Measurements from ENCODE around the gene CFAP97.
"Not testable (repeated sequence)": the region's sequence is repeated elsewhere in the genome, so short reads cannot be mapped to it uniquely, and the experiment has no call there.

CFAP97 gene

GRCh38 chr4:185210102-185210981, 6.5 kb upstream of the CFAP97 start:
- H3K36me3 ChIP-seq (ENCODE audit: control insufficient read depth, insufficient read depth, low read length) = no peaks in the 10 kb centered on the region
- peak overlapping the region; percentile 74 for H3K9ac ChIP-seq (ENCODE audit: low read length)
- H3K27ac ChIP-seq (ENCODE audit: low read depth, low read length) = no peak overlapping the region

GRCh38 chr4:185209852-185210101, 6.0 kb upstream of the CFAP97 start:
- peaks cover 10% of the 10 kb centered on the region for H3K27me3 ChIP-seq (ENCODE audit: control insufficient read depth, insufficient read depth, low read length)
- H3K36me3 ChIP-seq (ENCODE audit: control insufficient read depth, insufficient read depth, low read length); H3K9me3 ChIP-seq (ENCODE audit: control insufficient read depth, insufficient read depth, low read depth, low read length); H3K27ac ChIP-seq (ENCODE audit: low read depth, low read length): not testable (repeated sequence)
- peak overlapping the region; percentile 82 for H3K4me3 ChIP-seq (ENCODE audit: low read depth, low read length)
- peak overlapping the region; percentile 74 for H3K9ac ChIP-seq (ENCODE audit: low read length)
- peaks cover 35% of the 10 kb centered on the region for H3K4me1 ChIP-seq (ENCODE audit: control insufficient read depth, insufficient read depth, low read length)

More at GRCh38 chr4:185210102-185210981, 6.5 kb upstream of the CFAP97 start:
- H3K27me3 ChIP-seq (ENCODE audit: control insufficient read depth, insufficient read depth, low read length) = peaks cover 10% of the 10 kb centered on the region
- no peaks in the 10 kb centered on the region for H3K9me3 ChIP-seq (ENCODE audit: control insufficient read depth, insufficient read depth, low read depth, low read length)
- H3K4me3 ChIP-seq (ENCODE audit: low read depth, low read length) = peak overlapping the region; percentile 82
- peaks cover 38% of the 10 kb centered on the region for H3K4me1 ChIP-seq (ENCODE audit: control insufficient read depth, insufficient read depth, low read length)

- no peak within 1 kb of the TSS for H3K27ac ChIP-seq (ENCODE audit: low read depth, low read length)
- no peaks in the 10 kb centered on the region for H3K36me3 ChIP-seq (ENCODE audit: control insufficient read depth, insufficient read depth, low read length)
- peaks cover 36% of the 10 kb centered on the region for H3K4me1 ChIP-seq (ENCODE audit: control insufficient read depth, insufficient read depth, low read length)
- peak within 1 kb of the TSS; percentile 82 for H3K4me3 ChIP-seq (ENCODE audit: low read depth, low read length)
- H3K9me3 ChIP-seq (ENCODE audit: control insufficient read depth, insufficient read depth, low read depth, low read length) = no peaks in the 10 kb centered on the region
- H3K9ac ChIP-seq (ENCODE audit: low read length) = peak within 1 kb of the TSS; percentile 74
- H3K27me3 ChIP-seq (ENCODE audit: control insufficient read depth, insufficient read depth, low read length) = peaks cover 10% of the 10 kb centered on the region
These were observed 5.4 kb upstream of the CFAP97 start, which contains the start of gene SNX25 for GRCh38 chr4:185209031-185209851. Gene SNX25 (plus strand): TSS chr4:185209598. CDS start chr4:185209827, 229 bp downstream.

- Histone ChIP-seq H3K36me3 (ENCODE audit: control insufficient read depth, insufficient read depth, low read length) (no peaks in the 10 kb centered on the region), H3K27me3 (ENCODE audit: control insufficient read depth, insufficient read depth, low read length) (peaks cover 10% of the 10 kb centered on the region), H3K27ac (ENCODE audit: low read depth, low read length) (no peak overlapping the region), H3K9ac (ENCODE audit: low read length) (no peak overlapping the region), H3K9me3 (ENCODE audit: control insufficient read depth, insufficient read depth, low read depth, low read length) (no peaks in the 10 kb centered on the region), H3K4me1 (ENCODE audit: control insufficient read depth, insufficient read depth, low read length) (peaks cover 27% of the 10 kb centered on the region), H3K4me3 (ENCODE audit: low read depth, low read length) (no peak overlapping the region)
These were observed 3.7 kb upstream of the CFAP97 start for GRCh38 chr4:185207466-185207865.

- Histone ChIP-seq H3K9me3 (ENCODE audit: control insufficient read depth, insufficient read depth, low read depth, low read length) (no peaks in the 10 kb centered on the region), H3K27ac (ENCODE audit: low read depth, low read length) (no peak overlapping the region), H3K4me1 (ENCODE audit: control insufficient read depth, insufficient read depth, low read length) (peaks cover 28% of the 10 kb centered on the region), H3K36me3 (ENCODE audit: control insufficient read depth, insufficient read depth, low read length) (no peaks in the 10 kb centered on the region), H3K4me3 (ENCODE audit: low read depth, low read length) (no peak overlapping the region), H3K9ac (ENCODE audit: low read length) (no peak overlapping the region), H3K27me3 (ENCODE audit: control insufficient read depth, insufficient read depth, low read length) (peaks cover 10% of the 10 kb centered on the region)
These were observed 2.0 kb upstream of the CFAP97 start for GRCh38 chr4:185205697-185206342.

GRCh38 chr4:185205073-185205472, 1.3 kb upstream of the CFAP97 start:
- not testable (repeated sequence) for H3K4me3 ChIP-seq (ENCODE audit: low read depth, low read length); H3K36me3 ChIP-seq (ENCODE audit: control insufficient read depth, insufficient read depth, low read length); H3K9ac ChIP-seq (ENCODE audit: low read length); H3K9me3 ChIP-seq (ENCODE audit: control insufficient read depth, insufficient read depth, low read depth, low read length); H3K27ac ChIP-seq (ENCODE audit: low read depth, low read length)
- Histone ChIP-seq H3K4me1 (ENCODE audit: control insufficient read depth, insufficient read depth, low read length) (peaks cover 28% of the 10 kb centered on the region), H3K27me3 (ENCODE audit: control insufficient read depth, insufficient read depth, low read length) (peaks cover 10% of the 10 kb centered on the region)

GRCh38 chr4:185204238-185204910, 574 bp upstream of the CFAP97 start:
- Histone ChIP-seq H3K27ac (ENCODE audit: low read depth, low read length) (no peak overlapping the region), H3K9ac (ENCODE audit: low read length) (peak overlapping the region; percentile 68), H3K9me3 (ENCODE audit: control insufficient read depth, insufficient read depth, low read depth, low read length) (no peaks in the 10 kb centered on the region), H3K4me3 (ENCODE audit: low read depth, low read length) (peak overlapping the region; percentile 70), H3K36me3 (ENCODE audit: control insufficient read depth, insufficient read depth, low read length) (no peaks in the 10 kb centered on the region; the same call in 1 of the 2 replicates), H3K27me3 (ENCODE audit: control insufficient read depth, insufficient read depth, low read length) (peaks cover 10% of the 10 kb centered on the region), H3K4me1 (ENCODE audit: control insufficient read depth, insufficient read depth, low read length) (peaks cover 28% of the 10 kb centered on the region)

- H3K9me3 ChIP-seq (ENCODE audit: control insufficient read depth, insufficient read depth, low read depth, low read length) = no peaks in the 10 kb centered on the region
- peak overlapping the region; percentile 68 for H3K9ac ChIP-seq (ENCODE audit: low read length)
- no peaks in the 10 kb centered on the region; the same call in 1 of the 2 replicates for H3K36me3 ChIP-seq (ENCODE audit: control insufficient read depth, insufficient read depth, low read length)
- H3K4me1 ChIP-seq (ENCODE audit: control insufficient read depth, insufficient read depth, low read length) = peaks cover 22% of the 10 kb centered on the region
- peak overlapping the region; percentile 70 for H3K4me3 ChIP-seq (ENCODE audit: low read depth, low read length)
- peaks cover under 1% of the 10 kb centered on the region; the same call in 1 of the 2 replicates for H3K27me3 ChIP-seq (ENCODE audit: control insufficient read depth, insufficient read depth, low read length)
- peak overlapping the region; percentile 73; the same call in 1 of the 2 replicates for H3K27ac ChIP-seq (ENCODE audit: low read depth, low read length)
These were observed 765 bp downstream of the CFAP97 start for GRCh38 chr4:185202984-185203485.

- H3K27ac ChIP-seq (ENCODE audit: low read depth, low read length) = peak overlapping the region; percentile 60; the same call in 1 of the 2 replicates
- peak overlapping the region; percentile 70 for H3K4me3 ChIP-seq (ENCODE audit: low read depth, low read length)
- peak overlapping the region; percentile 35 for H3K9ac ChIP-seq (ENCODE audit: low read length)
- H3K4me1 ChIP-seq (ENCODE audit: control insufficient read depth, insufficient read depth, low read length) = peaks cover 22% of the 10 kb centered on the region
- no peaks in the 10 kb centered on the region; the same call in 1 of the 2 replicates for H3K36me3 ChIP-seq (ENCODE audit: control insufficient read depth, insufficient read depth, low read length)
- H3K27me3 ChIP-seq (ENCODE audit: control insufficient read depth, insufficient read depth, low read length) = no peaks in the 10 kb centered on the region
- H3K9me3 ChIP-seq (ENCODE audit: control insufficient read depth, insufficient read depth, low read depth, low read length) = no peaks in the 10 kb centered on the region
These were observed 1.5 kb downstream of the CFAP97 start for GRCh38 chr4:185201977-185202962.
